IMR-90 (cell line): ENCODE data around the gene NACC2. TPM values are rescaled to one million over a fixed set of nuclear protein-coding genes. Genes with fewer than 3 reads are reported as not detected.
A peak's percentile ranks its signal among the peaks of the same experiment; 100 is the strongest.

Experiments
- ATAC-seq: fragments of 200-7000 bp; cut with Tn5 transposase; 2 replicates; pipeline ENCODE4 v1.9.1; 2020; ENCODE audit warnings: low read depth, mild to moderate bottlenecking, moderate library complexity
- BruUV-seq: library from RNA; stranded (reverse); fragments of 400-500 nt; replicated peaks from 2 replicates; lab custom pipeline; 2021; lab: Mats Ljungman, UMichigan
- CTCF ChIA-PET: fragments of 300-600 bp; formaldehyde crosslinking; extraction: SDS; loops from one replicate; lab custom pipeline; 2021; ENCODE audit warnings: antibody characterized with exemption; lab: Yijun Ruan, JAX
- POLR2A ChIA-PET: fragments of 300-600 bp; sonication (Branson Sonifier 250); formaldehyde crosslinking; loops from one replicate; lab custom pipeline; 2022; ENCODE audit warnings: antibody characterized with exemption; ENCODE audit not compliant: unreplicated experiment; lab: Charles Lee
- DNase-seq: peaks from one replicate; pipeline ENCODE4 v3.0.0; 2013
- H2AFZ ChIP-seq: replicated peaks from 2 replicates; pipeline ENCODE3; 2013; ENCODE audit warnings: low read length, mild to moderate bottlenecking; ENCODE audit not compliant: poor library complexity
- H2AK5ac ChIP-seq: 2 replicates; pipeline ENCODE4 v1.6.1; 2013; ENCODE audit warnings: low read depth, low read length, inconsistent platforms
- H2AK9ac ChIP-seq: replicated peaks from 2 replicates; pipeline ENCODE3; 2013; ENCODE audit warnings: mild to moderate bottlenecking, low read depth, low read length, moderate library complexity; ENCODE audit not compliant: poor library complexity
- H2BK120ac ChIP-seq: 2 replicates; pipeline ENCODE4 v1.6.1; 2013; ENCODE audit warnings: low read depth, low read length, inconsistent platforms
- H2BK15ac ChIP-seq: 3 replicates; pipeline ENCODE4 v1.6.1; 2013; ENCODE audit warnings: low read depth, low read length, inconsistent platforms
- H2BK20ac ChIP-seq: 2 replicates; pipeline ENCODE4 v1.6.1; 2013; ENCODE audit warnings: low read depth, mild to moderate bottlenecking, inconsistent platforms, low read length, moderate library complexity
- H2BK5ac ChIP-seq: 2 replicates; pipeline ENCODE4 v1.6.1; 2013; ENCODE audit warnings: mild to moderate bottlenecking, low read depth, low read length, inconsistent platforms; ENCODE audit not compliant: poor library complexity, severe bottlenecking
- H3K14ac ChIP-seq: replicated peaks from 2 replicates; pipeline ENCODE4 v1.6.1; 2013; ENCODE audit warnings: low read depth, low read length, inconsistent platforms
- H3K18ac ChIP-seq: 2 replicates; pipeline ENCODE4 v1.6.1; 2013; ENCODE audit warnings: low read depth, low read length, control low read depth
- H3K23ac ChIP-seq: 2 replicates; pipeline ENCODE4 v1.6.1; 2013; ENCODE audit warnings: low read depth, low read length, inconsistent platforms
- H3K27ac ChIP-seq: 2 replicates; pipeline ENCODE4 v1.5.1; 2013; ENCODE audit warnings: mild to moderate bottlenecking, control low read depth, low read length; ENCODE audit not compliant: insufficient read depth
- H3K27me3 ChIP-seq: 2 replicates; pipeline ENCODE4 v1.6.1; 2013; ENCODE audit warnings: low read length; ENCODE audit not compliant: control insufficient read depth, insufficient read depth
- H3K36me3 ChIP-seq: 2 replicates; pipeline ENCODE4 v1.6.1; 2013; ENCODE audit warnings: low read length, mixed read lengths; ENCODE audit not compliant: control insufficient read depth, insufficient read depth
- H3K4ac ChIP-seq: 2 replicates; pipeline ENCODE4 v1.6.1; 2013; ENCODE audit warnings: low read depth, low read length, inconsistent platforms
- H3K4me1 ChIP-seq: 2 replicates; pipeline ENCODE4 v1.6.1; 2013; ENCODE audit warnings: low read length, mixed read lengths; ENCODE audit not compliant: control insufficient read depth, insufficient read depth
- H3K4me2 ChIP-seq: 2 replicates; pipeline ENCODE4 v1.6.1; 2013; ENCODE audit warnings: low read depth, mild to moderate bottlenecking, control low read depth, low read length, moderate library complexity
- H3K4me3 ChIP-seq: 2 replicates; pipeline ENCODE4 v1.5.1; 2013; ENCODE audit warnings: low read depth, mild to moderate bottlenecking, control low read depth, low read length, moderate library complexity; ENCODE audit not compliant: insufficient read depth
- H3K56ac ChIP-seq: 2 replicates; pipeline ENCODE4 v1.6.1; 2013; ENCODE audit warnings: low read length, inconsistent platforms; ENCODE audit not compliant: insufficient read depth; ENCODE audit errors: extremely low read depth
- H3K79me1 ChIP-seq, 2 experiments: 2 replicates each; pipeline ENCODE4 v1.6.1; 2013; ENCODE audit warnings: low read length in 2 of 2, inconsistent platforms in 1 of 2, low read depth in 1 of 2
- H3K9ac ChIP-seq: 2 replicates; pipeline ENCODE4 v1.6.1; 2013; ENCODE audit warnings: low read depth, low read length, control low read depth
- H3K9me1 ChIP-seq: 2 replicates; pipeline ENCODE4 v1.6.1; 2013; ENCODE audit warnings: low read length, inconsistent platforms; ENCODE audit not compliant: insufficient read depth
- H3K9me3 ChIP-seq: 2 replicates; pipeline ENCODE4 v1.6.1; 2013; ENCODE audit warnings: low read length; ENCODE audit not compliant: control insufficient read depth, insufficient read depth
- H4K20me1 ChIP-seq: 2 replicates; pipeline ENCODE4 v1.6.1; 2013; ENCODE audit warnings: low read length, inconsistent platforms; ENCODE audit not compliant: insufficient read depth
- H4K5ac ChIP-seq: 2 replicates; pipeline ENCODE4 v1.6.1; 2013; ENCODE audit warnings: mild to moderate bottlenecking, low read depth, low read length, control low read depth
- H4K8ac ChIP-seq, 2 experiments: 2 replicates each; pipeline ENCODE4 v1.6.1; 2013; ENCODE audit warnings: low read depth in 2 of 2, low read length in 2 of 2, control low read depth in 1 of 2, inconsistent platforms in 1 of 2
- H4K91ac ChIP-seq: 2 replicates; pipeline ENCODE4 v1.6.1; 2013; ENCODE audit warnings: low read depth, low read length, inconsistent platforms; ENCODE audit not compliant: insufficient read depth
- BHLHE40 ChIP-seq: fragments of 150-350 bp; IDR thresholded peaks from 2 replicates; pipeline ENCODE4 v1.6.1; 2016; ENCODE audit warnings: mild to moderate bottlenecking, low read depth, low read length
- CEBPB ChIP-seq: IDR thresholded peaks from 2 replicates; pipeline ENCODE4 v1.6.1; 2012; ENCODE audit warnings: low read depth, low read length, improper control_type of control experiment
- CHD1 ChIP-seq: IDR thresholded peaks from 2 replicates; pipeline ENCODE4 v1.6.1; 2012; ENCODE audit warnings: low read depth, low read length, improper control_type of control experiment
- CTCF ChIP-seq: conservative IDR thresholded peaks from 2 replicates; pipeline ENCODE4 v1.5.1; 2012; ENCODE audit warnings: mild to moderate bottlenecking, low read depth, low read length, improper control_type of control experiment
- MAFK ChIP-seq: IDR thresholded peaks from 2 replicates; pipeline ENCODE4 v1.6.1; 2012; ENCODE audit warnings: low read depth, low read length, improper control_type of control experiment
- MXI1 ChIP-seq: IDR thresholded peaks from 2 replicates; pipeline ENCODE4 v1.6.1; 2012; ENCODE audit warnings: low read depth, mild to moderate bottlenecking, low read length, moderate library complexity, borderline replicate concordance
- NFE2L2 ChIP-seq: fragments of 150-350 bp; IDR thresholded peaks from 2 replicates; pipeline ENCODE4 v1.6.1; 2016; ENCODE audit warnings: low read depth, mild to moderate bottlenecking, low read length
- RFX5 ChIP-seq: IDR thresholded peaks from 2 replicates; pipeline ENCODE4 v1.8.0; 2012; ENCODE audit warnings: low read depth, mild to moderate bottlenecking, low read length, moderate library complexity
- USF2 ChIP-seq: fragments of 150-350 bp; IDR thresholded peaks from 2 replicates; pipeline ENCODE4 v1.6.1; 2017; ENCODE audit warnings: mild to moderate bottlenecking, antibody characterized with exemption, low read length, low read depth
- WGBS, 2 experiments: methylation state at CpG; one replicate each; pipeline versions ENCODE4 v1.1.5 to v1.1.7; 2013; ENCODE audit warnings: missing lambda C conversion rate in 2 of 2; ENCODE audit not compliant: insufficient read length in 1 of 2; ENCODE audit errors: extremely low coverage in 2 of 2; 5-methylcytosine and 5-hydroxymethylcytosine counted together
- dilution Hi-C: fragments of 300-500 bp; cut with HindIII; formaldehyde crosslinking; loops from one replicate; pipeline ENCODE4 v1.14.3; 2018; ENCODE audit warnings: low sequenced_read_pairs; ENCODE audit not compliant: unreplicated experiment
- in situ Hi-C: fragments of 300-500 bp; cut with MboI; formaldehyde crosslinking; loops from 3 replicates; pipeline ENCODE4 v1.14.3; 2019; ENCODE audit warnings: low sequenced_read_pairs, inconsistent platforms, mixed read lengths
- intact Hi-C: fragments of 100-400 bp; cut with micrococcal nuclease; formaldehyde crosslinking; loops from 2 replicates; pipeline ENCODE4 v1.10.0; 2022
- polyA plus RNA-seq, 3 experiments: library from polyadenylated mRNA; depleted of rRNA; stranded (reverse); fragments of >200 nt; gene quantifications; 2 replicates each; pipeline ENCODE4 v1.2.3, GENCODE V29; 2012; ENCODE audit warnings: low replicate concordance in 1 of 3
- total RNA-seq: library from RNA; depleted of rRNA; stranded (reverse); fragments of >200 nt; gene quantifications from 2 replicates; pipeline ENCODE4 v1.2.3, GENCODE V29; 2012

NACC2 gene
- total and polyA plus RNA-seq, 2 of the 4 experiments (the other 2 are of a cell fraction): 7.9 to 19.0 TPM

GRCh38 chr9:136090768-136091581 is 4.1 kb downstream of the NACC2 start (continued):
- no peak for TF ChIP-seq NFE2L2
- no peak for TF ChIP-seq MAFK

- Histone ChIP-seq H3K36me3 (peaks cover 6% of the 10 kb centered on the region; the same call in 1 of the 2 replicates), H3K4me1 (peaks cover 18% of the 10 kb centered on the region), H2AK5ac (no peak overlapping the region), H3K23ac (no peak overlapping the region), H2BK5ac (no peak overlapping the region), H4K91ac (no peak overlapping the region), H3K56ac (no peak overlapping the region), H3K4me3 (no peak overlapping the region), H2AFZ (no peak overlapping the region), H3K27ac (0 out of 2 replicates have a peak overlapping the region, but pooled peaks have one; percentile 12), H3K4me2 (no peak overlapping the region), H2BK15ac (no peak overlapping the region), H3K14ac (no peak overlapping the region), H2BK20ac (no peak overlapping the region), H4K5ac (no peak overlapping the region), H3K18ac (no peak overlapping the region), H3K4ac (0 out of 2 replicates have a peak overlapping the region, but pooled peaks have one; percentile 12), H3K9me3 (no peaks in the 10 kb centered on the region), H4K20me1 (peaks cover 85% of the 10 kb centered on the region), H3K79me1 (peaks cover 3 to 64% of the 10 kb centered on the region in 2 experiments; a peak in 3 of 4 replicates), H2AK9ac (peak overlapping the region; percentile 39), H3K9me1 (peaks cover 5% of the 10 kb centered on the region), H2BK120ac (no peak overlapping the region), H3K9ac (no peak overlapping the region), H3K27me3 (no peaks in the 10 kb centered on the region), H4K8ac (no peak overlapping the region)
- intact Hi-C loops: no loop called here
- DNase-seq (no peak), ATAC-seq (no peak)
- dilution Hi-C loops: no loop called here
- WGBS, 2 experiments: no CpG with 5 or more reads among the region's 9 CpGs
- POLR2A ChIA-PET: interaction anchor here (0.6 kb wide), 1 partner anchor 39 kb away, joined by 8 read pairs; no protein-coding TSS in a partner anchor
- CTCF ChIA-PET: interaction anchor here (0.9 to 1.9 kb wide), 4 partner anchors 26 to 129 kb away, joined by 3 to 6 read pairs (median 4); partner anchors contain the start of gene UBAC1
- no TSS peak for BruUV-seq
- in situ Hi-C loops: no loop called here
- TF ChIP-seq BHLHE40 (no peak), NFE2L2 (no peak), USF2 (no peak), CHD1 (no peak), CTCF (no peak), RFX5 (no peak), CEBPB (no peak), MXI1 (no peak)
These were observed 4.9 kb downstream of the NACC2 start for GRCh38 chr9:136090056-136090735.
